Activated T-helper 1 cell treated with anti-CD3 and anti-CD28 coated beads, Interleukin-2, amount 50 U/mL, for 16 hours (primary cell): ENCODE measurements around the gene PGBD2.
"Not testable (repeated sequence)": the region's sequence is repeated elsewhere in the genome, so short reads cannot be mapped to it uniquely, and the experiment has no call there.

Experiments used
- DNase-seq, 2 donors: peaks; one replicate each; pipeline ENCODE4 v3.0.0-alpha.2; 2020; ENCODE audit warnings: low read depth in 1 of 2, low spot score in 1 of 2

Gene PGBD2

GRCh38 chr1:248906009-248906752, at the start of gene PGBD2:
Gene PGBD2, plus strand, starts transcription at chr1:248906235. Its CDS starts 7,628 bp downstream, at chr1:248913863.
- peak; percentile 91 to 97 for DNase-seq

- DNase-seq = no peak
These were observed 48.8 kb upstream of the PGBD2 start for GRCh38 chr1:248857201-248857600.

GRCh38 chr1:248857749-248858095, 48.3 kb upstream of the PGBD2 start:
- no peak for DNase-seq

GRCh38 chr1:248858096-248858890, 47.7 kb upstream of the PGBD2 start:
- DNase-seq = no peak

- DNase-seq = peak; percentile 92 to 95
These were observed 46.8 kb upstream of the PGBD2 start, which contains the start of gene ZNF692 for GRCh38 chr1:248858891-248859889. Gene ZNF692, minus strand, starts transcription at chr1:248859085. Its CDS starts 776 bp downstream, at chr1:248858309.

- no peak for DNase-seq
These were observed 46.0 kb upstream of the PGBD2 start for GRCh38 chr1:248860007-248860406.

GRCh38 chr1:248861616-248862015, 44.4 kb upstream of the PGBD2 start:
- no peak for DNase-seq

GRCh38 chr1:248862695-248862997, 43.4 kb upstream of the PGBD2 start:
- no peak for DNase-seq

GRCh38 chr1:248862998-248863881, 42.8 kb upstream of the PGBD2 start:
- peak; percentile 54 to 60 for DNase-seq

GRCh38 chr1:248871837-248872401, 34.1 kb upstream of the PGBD2 start:
- DNase-seq = no peak

- peak in 1 of 2 donors; percentile 19 for DNase-seq
These were observed 33.2 kb upstream of the PGBD2 start for GRCh38 chr1:248872752-248873408.

GRCh38 chr1:248873409-248873992, 32.5 kb upstream of the PGBD2 start:
- DNase-seq = peak; percentile 87 to 88

- DNase-seq = peak; percentile 74 to 75
These were observed 32.0 kb upstream of the PGBD2 start for GRCh38 chr1:248873993-248874533.

GRCh38 chr1:248881261-248881660, 24.8 kb upstream of the PGBD2 start:
- no peak for DNase-seq

GRCh38 chr1:248882427-248882826, 23.6 kb upstream of the PGBD2 start:
- not testable (repeated sequence) for DNase-seq

GRCh38 chr1:248884632-248885295, 21.3 kb upstream of the PGBD2 start:
- no peak for DNase-seq

GRCh38 chr1:248885646-248886045, 20.4 kb upstream of the PGBD2 start:
- no peak for DNase-seq

- no peak for DNase-seq
These were observed 19.7 kb upstream of the PGBD2 start for GRCh38 chr1:248886237-248886895.
